Naive B cell (primary cell): ENCODE data around the gene PLXNA4. TPM values are rescaled to one million over a fixed set of nuclear protein-coding genes. Genes with fewer than 3 reads are reported as not detected.

ENCODE experiments used
- ATAC-seq, 2 donors: fragments of 150-1000 bp; cut with Tn5 transposase; 2 replicates each; pipeline ENCODE4 v1.10.0; 2021; ENCODE audit warnings: low read depth in 2 of 2, mild to moderate bottlenecking in 2 of 2, moderate library complexity in 2 of 2
- DNase-seq: peaks from one replicate; pipeline ENCODE4 v3.0.0; 2022
- H3K27ac Mint-ChIP-seq, 6 donors: one replicate each; pipeline ENCODE4 v1.8.0; 2020 to 2022; ENCODE audit warnings: mild to moderate bottlenecking in 6 of 6, mixed read lengths in 6 of 6, moderate library complexity in 5 of 6, inconsistent platforms in 2 of 6
- H3K27me3 Mint-ChIP-seq, 3 donors: one replicate each; pipeline ENCODE4 v1.8.0; 2021 to 2022; ENCODE audit warnings: mixed read lengths in 3 of 3, mild to moderate bottlenecking in 1 of 3
- H3K36me3 Mint-ChIP-seq, 2 donors: one replicate each; pipeline ENCODE4 v1.8.0; 2020 to 2022; ENCODE audit warnings: mixed read lengths in 2 of 2, inconsistent platforms in 1 of 2, mild to moderate bottlenecking in 1 of 2
- H3K4me1 Mint-ChIP-seq, 3 donors: one replicate each; pipeline ENCODE4 v1.8.0; 2020 to 2022; ENCODE audit warnings: mixed read lengths in 3 of 3, inconsistent platforms in 1 of 3, mild to moderate bottlenecking in 1 of 3, moderate library complexity in 1 of 3
- H3K4me3 Mint-ChIP-seq, 8 donors: one replicate each; pipeline ENCODE4 v1.8.0; 2020 to 2022; ENCODE audit warnings: mild to moderate bottlenecking in 8 of 8, mixed read lengths in 8 of 8, moderate library complexity in 8 of 8, inconsistent platforms in 2 of 8
- H3K9me3 Mint-ChIP-seq, 7 donors: one replicate each; pipeline ENCODE4 v1.8.0; 2020 to 2022; ENCODE audit warnings: mixed read lengths in 7 of 7, mild to moderate bottlenecking in 5 of 7, inconsistent platforms in 2 of 7, moderate library complexity in 1 of 7
- polyA plus RNA-seq, 6 donors: library from polyadenylated mRNA; unstranded; fragments of 300-500 nt; fragmentation: Illumina TruSeq; gene quantifications; one replicate each; pipeline ENCODE4 v1.2.3, GENCODE V29; 2021; ENCODE audit warnings: low read depth in 6 of 6

PLXNA4 gene
- polyA plus RNA-seq, 6 donors from 2014 or later, result not detected

- Mint-ChIP-seq H3K36me3 (peaks cover 0 to 8% of the 10 kb centered on the region in 2 donors), H3K4me1 (no peaks in the 10 kb centered on the region), H3K27me3 (no peaks in the 10 kb centered on the region), H3K4me3 (no peak overlapping the region), H3K27ac (no peak overlapping the region), H3K9me3 (peaks cover 0 to 5% (median 0%) of the 10 kb centered on the region in 7 donors)
- ATAC-seq, result no peak
- no peak for DNase-seq
These were observed 172.0 kb downstream of the PLXNA4 start for GRCh38 chr7:132404261-132404660.

DNA sequence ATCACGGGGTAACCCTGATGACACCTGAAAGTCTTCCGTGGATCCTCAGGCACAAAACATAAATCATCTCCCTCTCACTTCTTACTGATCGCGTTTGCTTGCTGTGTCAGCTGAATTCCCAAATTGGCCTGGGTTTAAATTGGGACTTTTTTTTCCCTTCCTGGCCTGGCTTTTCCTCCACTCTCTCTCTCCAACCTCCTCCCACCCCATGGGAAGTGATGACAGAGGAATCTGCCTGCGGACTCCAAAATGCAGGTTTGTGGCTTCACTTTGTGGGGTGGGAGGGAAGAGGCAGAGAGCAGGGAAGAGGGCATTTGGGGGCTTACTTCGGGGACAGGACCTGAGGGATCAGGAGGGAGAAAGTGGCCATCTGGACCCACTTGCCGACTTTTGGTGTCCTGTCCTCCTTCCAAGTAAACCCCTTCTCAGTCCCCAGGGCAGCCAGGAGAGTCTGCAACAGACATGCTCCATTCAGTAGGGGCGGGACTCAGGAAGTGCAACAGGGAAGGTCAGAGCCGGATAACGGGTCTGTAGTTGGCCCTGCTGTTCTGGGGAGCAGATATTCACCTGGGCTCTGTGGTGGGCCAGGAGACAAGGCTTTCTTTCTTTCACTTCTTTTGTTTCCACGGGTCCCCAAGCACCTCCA is 172.7 kb downstream of the PLXNA4 start:
- DNase-seq (no peak), ATAC-seq (no peak)
- peaks cover 0 to 5% (median 0%) of the 10 kb centered on the region in 7 donors for H3K9me3 Mint-ChIP-seq
- H3K27me3 Mint-ChIP-seq, result no peaks in the 10 kb centered on the region
- H3K4me3 Mint-ChIP-seq, result no peak overlapping the region
- no peak overlapping the region for H3K27ac Mint-ChIP-seq
- peaks cover 0 to 8% of the 10 kb centered on the region in 2 donors for H3K36me3 Mint-ChIP-seq
- H3K4me1 Mint-ChIP-seq, result no peaks in the 10 kb centered on the region

- H3K4me3 Mint-ChIP-seq, result no peak overlapping the region
- no peak overlapping the region for H3K27ac Mint-ChIP-seq
These were observed 173.5 kb downstream of the PLXNA4 start for GRCh38 chr7:132402751-132403245.

GRCh38 chr7:132402096-132402495 is 174.2 kb downstream of the PLXNA4 start:
- DNase-seq, result no peak
- Mint-ChIP-seq H3K27me3 (no peaks in the 10 kb centered on the region), H3K4me3 (no peak overlapping the region), H3K9me3 (peaks cover 0 to 5% (median 0%) of the 10 kb centered on the region in 7 donors), H3K36me3 (peaks cover 0 to 8% of the 10 kb centered on the region in 2 donors), H3K4me1 (no peaks in the 10 kb centered on the region), H3K27ac (no peak overlapping the region)
- no peak for ATAC-seq

More at GRCh38 chr7:132402751-132403245, 173.5 kb downstream of the PLXNA4 start:
- peaks cover 0 to 8% of the 10 kb centered on the region in 2 donors for H3K36me3 Mint-ChIP-seq
- H3K27me3 Mint-ChIP-seq, result no peaks in the 10 kb centered on the region
- ATAC-seq (no peak), DNase-seq (no peak)
- H3K4me1 Mint-ChIP-seq, result no peaks in the 10 kb centered on the region
- peaks cover 0 to 5% (median 0%) of the 10 kb centered on the region in 7 donors for H3K9me3 Mint-ChIP-seq

DNA sequence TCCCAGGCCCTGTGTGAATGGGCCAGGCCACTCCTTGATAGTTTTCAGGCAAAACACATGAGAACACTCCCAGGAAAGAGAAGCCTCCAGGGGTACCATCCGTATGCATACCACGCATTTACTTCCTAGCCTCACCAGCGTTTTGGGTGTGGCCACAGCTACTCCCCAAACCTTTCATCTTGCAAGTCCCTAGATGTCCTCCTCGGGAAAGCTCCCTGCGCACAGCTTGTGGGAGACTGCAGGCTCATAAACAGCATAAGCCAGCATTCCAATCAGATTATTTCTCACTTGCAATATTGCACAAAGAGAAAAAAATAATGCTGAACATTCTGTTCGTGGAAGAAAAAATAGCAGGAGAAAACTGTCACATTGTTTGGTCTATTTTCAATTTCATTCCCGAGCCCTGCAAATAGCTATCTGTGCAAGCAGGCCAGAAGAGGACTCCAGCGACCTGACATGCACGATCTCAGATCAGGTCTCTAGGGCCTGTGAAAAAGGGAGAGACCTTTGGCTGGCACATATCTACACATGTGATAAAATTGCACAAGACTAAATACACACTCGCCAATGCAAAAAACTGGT is 175.6 kb downstream of the PLXNA4 start:
- peaks cover 0 to 8% of the 10 kb centered on the region in 2 donors for H3K36me3 Mint-ChIP-seq
- H3K4me3 Mint-ChIP-seq, result no peak overlapping the region
- H3K27me3 Mint-ChIP-seq, result no peaks in the 10 kb centered on the region
- no peak for DNase-seq
- H3K4me1 Mint-ChIP-seq, result no peaks in the 10 kb centered on the region
- ATAC-seq, result no peak
- H3K27ac Mint-ChIP-seq, result no peak overlapping the region
- H3K9me3 Mint-ChIP-seq, result peaks cover 0 to 5% (median 0%) of the 10 kb centered on the region in 7 donors

GRCh38 chr7:132399367-132399766 is 176.9 kb downstream of the PLXNA4 start:
- peaks cover 0 to 8% of the 10 kb centered on the region in 2 donors for H3K36me3 Mint-ChIP-seq

DNA sequence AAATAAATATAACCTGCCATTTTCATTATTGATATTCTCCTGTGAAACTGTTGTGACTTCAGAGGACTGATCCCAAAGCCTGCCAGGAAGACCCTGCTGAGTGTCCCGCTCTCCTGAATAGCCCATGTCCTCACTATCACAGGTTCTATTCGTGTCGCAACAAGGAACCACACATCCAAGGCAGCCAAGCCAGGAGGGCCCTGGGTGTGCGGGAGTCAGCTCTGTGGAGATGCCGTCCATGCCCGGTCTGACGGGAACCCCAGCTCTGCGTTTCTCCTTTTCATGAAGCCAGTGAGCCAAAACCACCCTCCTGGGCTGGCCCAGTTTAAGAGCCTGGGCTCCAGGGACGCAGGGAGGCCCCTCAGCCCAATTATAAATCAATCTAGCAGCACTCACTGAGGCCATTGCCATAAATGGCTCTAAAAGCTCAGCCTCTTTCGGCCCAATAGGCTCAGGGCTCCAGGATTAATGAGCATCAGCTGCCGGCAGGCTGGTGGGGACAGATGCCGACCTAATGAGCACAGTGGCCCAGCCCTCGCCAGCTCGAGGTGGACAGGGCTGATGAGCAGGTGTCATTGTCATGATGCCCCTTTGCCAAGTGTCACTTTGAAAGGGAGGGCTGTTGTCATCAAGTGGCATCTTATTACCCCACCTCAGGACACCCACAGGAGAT is 177.9 kb downstream of the PLXNA4 start:
- H3K27me3 Mint-ChIP-seq, result peaks cover 5 to 7% (median 7%) of the 10 kb centered on the region in 3 donors
- no peak overlapping the region for H3K27ac Mint-ChIP-seq
- H3K4me1 Mint-ChIP-seq, result no peaks in the 10 kb centered on the region
- peaks cover 0 to 5% (median 0%) of the 10 kb centered on the region in 7 donors for H3K9me3 Mint-ChIP-seq
- no peak overlapping the region for H3K4me3 Mint-ChIP-seq
- no peak for ATAC-seq
- no peak for DNase-seq
- H3K36me3 Mint-ChIP-seq, result peaks cover 0 to 8% of the 10 kb centered on the region in 2 donors

More at GRCh38 chr7:132399367-132399766, 176.9 kb downstream of the PLXNA4 start:
- peaks cover 0 to 7% (median 7%) of the 10 kb centered on the region in 3 donors for H3K27me3 Mint-ChIP-seq
- DNase-seq (no peak), ATAC-seq (no peak)
- peaks cover 0 to 5% (median 0%) of the 10 kb centered on the region in 7 donors for H3K9me3 Mint-ChIP-seq
- no peaks in the 10 kb centered on the region for H3K4me1 Mint-ChIP-seq
- no peak overlapping the region for H3K4me3 Mint-ChIP-seq
- no peak overlapping the region for H3K27ac Mint-ChIP-seq

GRCh38 chr7:132397070-132397469 is 179.2 kb downstream of the PLXNA4 start:
- Mint-ChIP-seq H3K27ac (no peak overlapping the region), H3K4me1 (no peaks in the 10 kb centered on the region)
- no peak for ATAC-seq

DNA sequence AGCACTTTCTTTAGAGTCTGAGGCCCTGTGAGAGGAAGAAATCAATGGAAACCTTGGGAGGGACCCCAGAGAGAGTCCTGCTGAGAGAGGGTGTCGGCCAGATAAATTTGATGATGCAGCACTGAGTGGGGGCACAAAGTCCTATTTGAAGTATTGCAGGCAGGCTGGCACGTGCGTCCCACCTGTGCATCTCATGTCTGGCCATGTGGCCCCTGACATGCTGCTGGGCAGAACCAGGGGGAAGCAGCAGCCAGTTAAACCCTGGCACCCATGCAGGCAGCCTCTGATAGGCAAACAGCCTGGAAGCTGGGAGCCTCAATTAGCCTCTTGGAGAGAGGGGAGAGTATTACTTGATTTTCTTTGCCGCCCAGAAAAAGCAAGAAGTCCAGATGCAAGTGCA is 180.9 kb downstream of the PLXNA4 start:
- no peak for DNase-seq
- H3K27ac Mint-ChIP-seq, result no peak overlapping the region
- peaks cover 0 to 8% (median 3%) of the 10 kb centered on the region in 7 donors for H3K9me3 Mint-ChIP-seq
- no peaks in the 10 kb centered on the region for H3K36me3 Mint-ChIP-seq
- no peaks in the 10 kb centered on the region for H3K4me1 Mint-ChIP-seq
- H3K4me3 Mint-ChIP-seq, result no peak overlapping the region
- no peak for ATAC-seq
- H3K27me3 Mint-ChIP-seq, result peaks cover 7 to 11% (median 7%) of the 10 kb centered on the region in 3 donors

More at GRCh38 chr7:132397070-132397469, 179.2 kb downstream of the PLXNA4 start:
- Mint-ChIP-seq H3K9me3 (peaks cover 0 to 9% (median 0%) of the 10 kb centered on the region in 7 donors), H3K36me3 (peaks cover 0 to 8% of the 10 kb centered on the region in 2 donors), H3K27me3 (peaks cover 7 to 11% (median 7%) of the 10 kb centered on the region in 3 donors), H3K4me3 (no peak overlapping the region)
- no peak for DNase-seq

DNA sequence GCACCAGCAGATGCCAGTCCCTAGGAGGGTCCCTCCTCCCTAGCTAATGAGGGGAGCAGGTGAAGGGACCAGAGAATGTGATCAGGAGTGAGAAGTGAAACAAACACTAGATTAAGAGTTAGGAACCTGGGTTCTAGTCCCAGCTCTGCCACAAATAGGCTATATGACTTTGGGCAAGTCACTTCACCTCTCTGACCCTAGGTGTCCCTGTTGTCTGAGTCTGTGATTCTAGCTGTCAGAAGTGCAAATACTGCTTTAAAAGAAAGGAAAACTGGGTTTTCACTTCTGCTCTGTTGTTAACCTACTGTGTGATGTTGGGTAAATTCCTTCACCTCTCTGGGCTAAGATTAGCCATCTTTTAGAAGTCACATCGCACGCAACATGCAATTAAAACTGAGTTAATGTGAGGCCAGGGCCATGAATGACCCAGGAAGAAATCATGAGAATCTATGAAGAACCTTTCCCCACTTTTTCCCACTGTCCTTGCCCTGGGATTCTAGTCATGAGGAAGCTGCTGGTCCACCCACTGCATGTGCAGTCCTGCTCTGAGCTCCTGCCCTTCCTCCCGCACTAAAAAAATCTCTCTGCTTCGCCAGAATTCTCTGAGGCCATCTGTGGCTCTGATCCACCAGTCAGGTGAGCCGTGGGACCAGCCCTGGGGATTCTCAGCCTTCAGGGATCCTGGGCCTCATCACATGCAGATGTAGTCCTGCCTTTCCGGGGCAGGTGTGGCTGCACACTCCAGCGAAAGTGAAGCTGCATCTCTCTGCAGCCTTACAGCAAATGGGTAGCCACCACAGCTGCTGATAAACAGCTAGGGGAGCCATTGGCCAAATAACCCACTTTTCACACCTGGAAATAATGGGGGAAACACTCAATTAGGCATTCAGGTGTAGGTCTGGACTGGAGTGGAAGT is 181.7 kb downstream of the PLXNA4 start:
- Mint-ChIP-seq H3K4me3 (no peak overlapping the region), H3K27me3 (peaks cover 7 to 11% (median 7%) of the 10 kb centered on the region in 3 donors), H3K9me3 (peaks cover 0 to 8% (median 4%) of the 10 kb centered on the region in 7 donors), H3K4me1 (no peaks in the 10 kb centered on the region), H3K36me3 (no peaks in the 10 kb centered on the region), H3K27ac (no peak overlapping the region)
- DNase-seq (no peak), ATAC-seq (no peak)

- H3K27me3 Mint-ChIP-seq, result peaks cover 7 to 11% (median 11%) of the 10 kb centered on the region in 3 donors
- no peak overlapping the region for H3K4me3 Mint-ChIP-seq
- no peaks in the 10 kb centered on the region for H3K36me3 Mint-ChIP-seq
- no peaks in the 10 kb centered on the region for H3K4me1 Mint-ChIP-seq
- DNase-seq (no peak), ATAC-seq (no peak)
- peaks cover 0 to 8% (median 4%) of the 10 kb centered on the region in 7 donors for H3K9me3 Mint-ChIP-seq
- H3K27ac Mint-ChIP-seq, result no peak overlapping the region
These were observed 182.4 kb downstream of the PLXNA4 start for GRCh38 chr7:132393789-132394261.

DNA sequence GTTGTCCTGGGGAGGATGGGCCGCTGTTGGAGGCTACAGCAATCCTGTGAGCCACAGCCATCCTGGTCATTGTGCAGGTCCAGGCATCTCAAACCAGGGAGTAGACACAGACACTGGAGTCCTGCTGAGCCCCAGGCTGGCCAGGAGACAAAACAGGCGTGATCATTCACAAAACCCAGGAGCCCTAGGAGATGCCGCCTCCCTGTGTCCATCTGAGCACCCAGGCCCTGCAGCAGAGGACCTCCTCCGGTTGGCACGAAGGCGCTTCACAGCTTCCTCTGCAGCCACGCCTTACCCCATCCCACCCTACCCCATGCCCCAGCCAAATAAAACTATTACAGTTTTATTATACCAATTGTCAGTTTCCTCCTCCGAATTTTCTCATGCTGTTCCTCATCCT is 183.6 kb downstream of the PLXNA4 start:
- Mint-ChIP-seq H3K36me3 (no peaks in the 10 kb centered on the region), H3K4me3 (no peak overlapping the region), H3K27me3 (peaks cover 11 to 12% (median 11%) of the 10 kb centered on the region in 3 donors), H3K27ac (no peak overlapping the region), H3K9me3 (peaks cover 0 to 8% (median 4%) of the 10 kb centered on the region in 7 donors), H3K4me1 (no peaks in the 10 kb centered on the region)
- no peak for DNase-seq
- no peak for ATAC-seq
